Stimulated activated CD8-positive, alpha-beta memory T cell treated with anti-CD3 and anti-CD28 coated beads, Interleukin-12 subunit alpha, Interleukin-12 subunit beta, amount 100 ng/mL, for 4 hours (primary cell): ENCODE data around the gene RBAK.
"Not testable (repeated sequence)": the region's sequence is repeated elsewhere in the genome, so short reads cannot be mapped to it uniquely, and the experiment has no call there.

Source experiments
- DNase-seq: peaks from one replicate; pipeline ENCODE4 v3.0.0-alpha.2; 2020; ENCODE audit warnings: low read depth

Gene RBAK

GRCh38 chr7:5045558-5046396 is at the start of gene RBAK:
Gene RBAK (plus strand): TSS chr7:5045860. CDS start chr7:5048077, 2,217 bp downstream.
- peak; percentile 80 for DNase-seq

- DNase-seq: no peak
Observed at GRCh38 chr7:4996696-4997222, 48.9 kb upstream of the RBAK start.

- DNase-seq: no peak
Observed at GRCh38 chr7:4998244-4998643, 47.4 kb upstream of the RBAK start.

GRCh38 chr7:4998910-4999309 is 46.8 kb upstream of the RBAK start:
- no peak for DNase-seq

GRCh38 chr7:4999369-4999950 is 46.2 kb upstream of the RBAK start:
- DNase-seq: no peak

- no peak for DNase-seq
Observed at GRCh38 chr7:5001003-5001402, 44.7 kb upstream of the RBAK start.

- no peak for DNase-seq
Observed at GRCh38 chr7:5001911-5002310, 43.7 kb upstream of the RBAK start.

GRCh38 chr7:5005066-5005465 is 40.6 kb upstream of the RBAK start:
- DNase-seq: no peak

- DNase-seq: no peak
Observed at GRCh38 chr7:5012985-5013384, 32.7 kb upstream of the RBAK start.

- DNase-seq: not testable (repeated sequence)
Observed at GRCh38 chr7:5015936-5016335, 29.7 kb upstream of the RBAK start.

- DNase-seq: not testable (repeated sequence)
Observed at GRCh38 chr7:5017626-5018025, 28.0 kb upstream of the RBAK start.

- no peak for DNase-seq
Observed at GRCh38 chr7:5020098-5020497, 25.6 kb upstream of the RBAK start.

- not testable (repeated sequence) for DNase-seq
Observed at GRCh38 chr7:5020976-5021550, 24.6 kb upstream of the RBAK start.

GRCh38 chr7:5023626-5024025 is 22.0 kb upstream of the RBAK start:
- DNase-seq: not testable (repeated sequence)

GRCh38 chr7:5027796-5028410 is 17.8 kb upstream of the RBAK start:
- DNase-seq: not testable (repeated sequence)

- not testable (repeated sequence) for DNase-seq
Observed at GRCh38 chr7:5033186-5033585, 12.5 kb upstream of the RBAK start.

- no peak for DNase-seq
Observed at GRCh38 chr7:5035276-5035675, 10.4 kb upstream of the RBAK start.

GRCh38 chr7:5036446-5036845 is 9.2 kb upstream of the RBAK start:
- no peak for DNase-seq

- no peak for DNase-seq
Observed at GRCh38 chr7:5041047-5041446, 4.6 kb upstream of the RBAK start.

GRCh38 chr7:5043661-5044060 is 2.0 kb upstream of the RBAK start:
- no peak for DNase-seq

GRCh38 chr7:5046397-5046732 is 705 bp downstream of the RBAK start:
- DNase-seq: not testable (repeated sequence)

GRCh38 chr7:5047127-5047526 is 1.5 kb downstream of the RBAK start:
- DNase-seq: not testable (repeated sequence)

- DNase-seq: no peak
Observed at GRCh38 chr7:5050676-5051075, 5.0 kb downstream of the RBAK start.
